CD4-positive, alpha-beta T cell (primary cell): Measurements from ENCODE around the gene PPP6R3. TPM values are rescaled to one million over a fixed set of nuclear protein-coding genes. Genes with fewer than 3 reads are reported as not detected.

ENCODE experiments used
- ATAC-seq: fragments of 200-7000 bp; cut with Tn5 transposase; one replicate; pipeline ENCODE4 v1.10.0; 2022; ENCODE audit warnings: mild to moderate bottlenecking; ENCODE audit not compliant: poor library complexity
- CTCF ChIA-PET: fragments of 350-600 bp; sonication (Branson Sonifier 250); formaldehyde crosslinking; loops from one replicate; lab custom pipeline; 2021; ENCODE audit warnings: antibody characterized with exemption, inconsistent platforms; lab: Charles Lee
- POLR2A ChIA-PET: fragments of 350-600 bp; sonication (Branson Sonifier 250); formaldehyde crosslinking; loops from one replicate; lab custom pipeline; 2021; ENCODE audit warnings: antibody characterized with exemption, inconsistent platforms; lab: Charles Lee
- DNase-seq, 14 experiments: peaks; one replicate each; pipeline ENCODE4 v3.0.0-alpha.2; 2013 to 2020; ENCODE audit warnings: mixed read lengths in 2 of 14
- H3K27ac ChIP-seq, 2 donors: one replicate each; pipeline versions ENCODE4 v1.5.1 to v1.7.0; 2013; ENCODE audit warnings: low read length in 2 of 2, low read depth in 1 of 2, mild to moderate bottlenecking in 1 of 2
- H3K27me3 ChIP-seq, 2 experiments: 1 replicate in 1 of 2; 2 replicates in 1 of 2; pipeline versions ENCODE4 v1.6.1 to v1.7.0; 2013; ENCODE audit warnings: low read length in 2 of 2, control low read depth in 1 of 2, mild to moderate bottlenecking in 1 of 2, moderate library complexity in 1 of 2; ENCODE audit not compliant: insufficient read depth in 2 of 2, control insufficient read depth in 1 of 2
- H3K36me3 ChIP-seq: one replicate; pipeline ENCODE4 v1.6.1; 2013; ENCODE audit warnings: low read length, control low read depth; ENCODE audit not compliant: insufficient read depth
- H3K4me1 ChIP-seq: one replicate; pipeline ENCODE4 v1.6.1; 2013; ENCODE audit warnings: low read length, control low read depth; ENCODE audit not compliant: insufficient read depth
- H3K4me3 ChIP-seq: one replicate; pipeline ENCODE4 v1.5.1; 2013; ENCODE audit warnings: mild to moderate bottlenecking, low read length, moderate library complexity
- H3K9me3 ChIP-seq, 2 experiments: 1 replicate in 1 of 2; 2 replicates in 1 of 2; pipeline versions ENCODE4 v1.6.1 to v1.7.0; 2013; ENCODE audit warnings: low read length in 2 of 2, mild to moderate bottlenecking in 2 of 2, control low read depth in 1 of 2, moderate library complexity in 1 of 2; ENCODE audit not compliant: control insufficient read depth in 1 of 2, insufficient read depth in 1 of 2
- H3K27ac Mint-ChIP-seq: one replicate; pipeline ENCODE4 v1.8.0; 2020; ENCODE audit warnings: mixed read lengths
- H3K27me3 Mint-ChIP-seq: one replicate; pipeline ENCODE4 v1.8.0; 2021; ENCODE audit warnings: mixed read lengths
- H3K36me3 Mint-ChIP-seq: one replicate; pipeline ENCODE4 v1.8.0; 2021; ENCODE audit warnings: low read depth, mixed read lengths
- H3K4me1 Mint-ChIP-seq: one replicate; pipeline ENCODE4 v1.8.0; 2021; ENCODE audit warnings: low read depth, mixed read lengths
- H3K4me3 Mint-ChIP-seq: one replicate; pipeline ENCODE4 v1.8.0; 2020; ENCODE audit warnings: mild to moderate bottlenecking, mixed read lengths
- H3K9me3 Mint-ChIP-seq: one replicate; pipeline ENCODE4 v1.8.0; 2020; ENCODE audit warnings: mixed read lengths
- CTCF ChIP-seq: fragments of 200-600 bp; IDR thresholded peaks from one replicate; pipeline ENCODE4 v1.8.0; 2022; ENCODE audit warnings: antibody characterized with exemption, mild to moderate bottlenecking
- intact Hi-C, 2 experiments: fragments of 100-400 bp; cut with DNase I in 1 of 2; cut with micrococcal nuclease in 1 of 2; formaldehyde crosslinking; loops; one replicate each; pipeline versions ENCODE4 v1.15.1 to v1.9.0; 2023 to 2025; cut with DNase I, micrococcal nuclease
- total RNA-seq, 174 experiments: library from RNA in 2 of 174; stranded (reverse) in 2 of 174; gene quantifications; one replicate each; pipeline ENCODE4 v1.2.3 and lab custom pipeline; 2021 to 2026

PPP6R3 gene
- total RNA-seq, 2 experiments from 2014 or later, result 108 to 109 TPM

GRCh38 chr11:68582416-68583040, 122.0 kb downstream of the PPP6R3 start:
- Histone ChIP-seq H3K4me3 (no peak overlapping the region), H3K9me3 (no peaks in the 10 kb centered on the region), H3K36me3 (peaks cover 87% of the 10 kb centered on the region), H3K4me1 (no peaks in the 10 kb centered on the region), H3K27ac (no peak overlapping the region), H3K27me3 (no peaks in the 10 kb centered on the region)
- Mint-ChIP-seq H3K4me1 (peaks cover 14% of the 10 kb centered on the region), H3K36me3 (peaks cover 99% of the 10 kb centered on the region), H3K4me3 (no peak overlapping the region), H3K27ac (no peak overlapping the region), H3K27me3 (no peaks in the 10 kb centered on the region), H3K9me3 (no peaks in the 10 kb centered on the region)
- no peak for DNase-seq
- POLR2A ChIA-PET, result no interaction called here
- intact Hi-C loops, result loop anchor here in 1 of 2 experiments (5.0 kb wide), 1 partner anchor 505 kb away; no protein-coding TSS in a partner anchor
- TF ChIP-seq CTCF, result no peak
- no peak for ATAC-seq
- CTCF ChIA-PET, result no interaction called here

GRCh38 chr11:68583041-68583446, 122.5 kb downstream of the PPP6R3 start:
- Histone ChIP-seq H3K36me3 (peaks cover 87% of the 10 kb centered on the region), H3K9me3 (no peaks in the 10 kb centered on the region), H3K4me3 (no peak overlapping the region), H3K27ac (no peak overlapping the region), H3K27me3 (no peaks in the 10 kb centered on the region), H3K4me1 (no peaks in the 10 kb centered on the region)
- no peaks in the 10 kb centered on the region for H3K9me3 Mint-ChIP-seq
- intact Hi-C loops, result loop anchor here in 1 of 2 experiments (5.0 kb wide), 1 partner anchor 504 kb away; no protein-coding TSS in a partner anchor
- H3K36me3 Mint-ChIP-seq, result peaks cover 99% of the 10 kb centered on the region
- DNase-seq, result no peak
- H3K27me3 Mint-ChIP-seq, result no peaks in the 10 kb centered on the region
- ChIA-PET CTCF (interaction anchor here (1.8 kb wide), 1 partner anchor 11 kb away, joined by 5 read pairs; no protein-coding TSS in a partner anchor), POLR2A (no interaction called here)
- TF ChIP-seq CTCF, result no peak
- peaks cover 14% of the 10 kb centered on the region for H3K4me1 Mint-ChIP-seq
- ATAC-seq, result no peak
- no peak overlapping the region for H3K27ac Mint-ChIP-seq
- H3K4me3 Mint-ChIP-seq, result no peak overlapping the region

- ChIA-PET CTCF (interaction anchor here (0.9 to 1.8 kb wide), 7 partner anchors 8 to 254 kb away, joined by 3 to 6 read pairs (median 4); no protein-coding TSS in a partner anchor), POLR2A (interaction anchor here (0.7 kb wide), 1 partner anchor 124 kb away, joined by 3 read pairs; the partner anchor contains the start of gene PPP6R3)
- TF ChIP-seq CTCF, result peak; percentile 74
- Mint-ChIP-seq H3K36me3 (peaks cover 99% of the 10 kb centered on the region), H3K27me3 (no peaks in the 10 kb centered on the region), H3K4me1 (peaks cover 14% of the 10 kb centered on the region), H3K9me3 (no peaks in the 10 kb centered on the region), H3K4me3 (no peak overlapping the region), H3K27ac (no peak overlapping the region)
- Histone ChIP-seq H3K27ac (no peak overlapping the region), H3K27me3 (no peaks in the 10 kb centered on the region), H3K4me1 (no peaks in the 10 kb centered on the region), H3K36me3 (peaks cover 87% of the 10 kb centered on the region), H3K4me3 (no peak overlapping the region), H3K9me3 (no peaks in the 10 kb centered on the region)
- intact Hi-C loops, result loop anchor here (2.0 to 5.0 kb wide), 2 partner anchors 503 to 505 kb away; no protein-coding TSS in a partner anchor
- ATAC-seq (peak; percentile 72), DNase-seq (peak; percentile 28 to 74 (median 46))
Measured at GRCh38 chr11:68584097-68584496, 123.5 kb downstream of the PPP6R3 start.
